Fibroblast of lung (primary cell): ENCODE data around the gene CALD1.

Source experiments
- EZH2 ChIP-seq: IDR thresholded peaks from 2 replicates; pipeline ENCODE4 v1.5.1; 2012; ENCODE audit warnings: low read length, control low read depth, mild to moderate bottlenecking; ENCODE audit errors: missing control alignments
- TF ChIP-seq, protein P1 (sequence below), 2 donors: IDR thresholded peaks in 1 of 2; conservative IDR thresholded peaks in 1 of 2; 1 replicate in 1 of 2; 2 replicates in 1 of 2; pipeline ENCODE4 v1.5.1; 2011 to 2012; ENCODE audit warnings: low read length in 2 of 2, control low read depth in 1 of 2, inconsistent platforms in 1 of 2, low read depth in 1 of 2, mild to moderate bottlenecking in 1 of 2

GRCh38 chr7:134835463-134835823, 56.0 kb downstream of the CALD1 start:
- TF ChIP-seq, protein P1, sequence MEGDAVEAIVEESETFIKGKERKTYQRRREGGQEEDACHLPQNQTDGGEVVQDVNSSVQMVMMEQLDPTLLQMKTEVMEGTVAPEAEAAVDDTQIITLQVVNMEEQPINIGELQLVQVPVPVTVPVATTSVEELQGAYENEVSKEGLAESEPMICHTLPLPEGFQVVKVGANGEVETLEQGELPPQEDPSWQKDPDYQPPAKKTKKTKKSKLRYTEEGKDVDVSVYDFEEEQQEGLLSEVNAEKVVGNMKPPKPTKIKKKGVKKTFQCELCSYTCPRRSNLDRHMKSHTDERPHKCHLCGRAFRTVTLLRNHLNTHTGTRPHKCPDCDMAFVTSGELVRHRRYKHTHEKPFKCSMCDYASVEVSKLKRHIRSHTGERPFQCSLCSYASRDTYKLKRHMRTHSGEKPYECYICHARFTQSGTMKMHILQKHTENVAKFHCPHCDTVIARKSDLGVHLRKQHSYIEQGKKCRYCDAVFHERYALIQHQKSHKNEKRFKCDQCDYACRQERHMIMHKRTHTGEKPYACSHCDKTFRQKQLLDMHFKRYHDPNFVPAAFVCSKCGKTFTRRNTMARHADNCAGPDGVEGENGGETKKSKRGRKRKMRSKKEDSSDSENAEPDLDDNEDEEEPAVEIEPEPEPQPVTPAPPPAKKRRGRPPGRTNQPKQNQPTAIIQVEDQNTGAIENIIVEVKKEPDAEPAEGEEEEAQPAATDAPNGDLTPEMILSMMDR (conservative IDR thresholded peaks at IDR 0.05 in 1 of 2, IDR thresholded peaks at IDR 0.05 in 1 of 2; ENCODE audit: low read depth in 1 of 2, low read length in 2 of 2), result no peak
- TF ChIP-seq EZH2, result no peak
